Measurements from ENCODE around the gene EFNA3.

DNA sequence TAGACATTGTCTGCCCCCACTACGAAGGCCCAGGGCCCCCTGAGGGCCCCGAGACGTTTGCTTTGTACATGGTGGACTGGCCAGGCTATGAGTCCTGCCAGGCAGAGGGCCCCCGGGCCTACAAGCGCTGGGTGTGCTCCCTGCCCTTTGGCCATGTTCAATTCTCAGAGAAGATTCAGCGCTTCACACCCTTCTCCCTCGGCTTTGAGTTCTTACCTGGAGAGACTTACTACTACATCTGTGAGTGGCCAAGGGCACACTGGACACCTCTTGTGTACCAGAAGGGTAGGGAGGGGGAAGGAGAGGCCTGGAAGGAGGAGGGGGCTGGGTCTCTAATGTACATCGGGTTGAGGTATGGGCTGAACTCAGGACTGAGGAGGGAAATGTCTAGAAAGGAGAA is 11.9 kb upstream of the EFNA3 start:
- TF ChIP-seq, protein P1, sequence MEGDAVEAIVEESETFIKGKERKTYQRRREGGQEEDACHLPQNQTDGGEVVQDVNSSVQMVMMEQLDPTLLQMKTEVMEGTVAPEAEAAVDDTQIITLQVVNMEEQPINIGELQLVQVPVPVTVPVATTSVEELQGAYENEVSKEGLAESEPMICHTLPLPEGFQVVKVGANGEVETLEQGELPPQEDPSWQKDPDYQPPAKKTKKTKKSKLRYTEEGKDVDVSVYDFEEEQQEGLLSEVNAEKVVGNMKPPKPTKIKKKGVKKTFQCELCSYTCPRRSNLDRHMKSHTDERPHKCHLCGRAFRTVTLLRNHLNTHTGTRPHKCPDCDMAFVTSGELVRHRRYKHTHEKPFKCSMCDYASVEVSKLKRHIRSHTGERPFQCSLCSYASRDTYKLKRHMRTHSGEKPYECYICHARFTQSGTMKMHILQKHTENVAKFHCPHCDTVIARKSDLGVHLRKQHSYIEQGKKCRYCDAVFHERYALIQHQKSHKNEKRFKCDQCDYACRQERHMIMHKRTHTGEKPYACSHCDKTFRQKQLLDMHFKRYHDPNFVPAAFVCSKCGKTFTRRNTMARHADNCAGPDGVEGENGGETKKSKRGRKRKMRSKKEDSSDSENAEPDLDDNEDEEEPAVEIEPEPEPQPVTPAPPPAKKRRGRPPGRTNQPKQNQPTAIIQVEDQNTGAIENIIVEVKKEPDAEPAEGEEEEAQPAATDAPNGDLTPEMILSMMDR (IDR thresholded peaks at IDR 0.05) = no peak
- no peak for TF ChIP-seq POLR2A (IDR thresholded peaks at IDR 0.05)

Data from suprapubic skin (tissue), 3 donors.